ENCODE measurements around the gene PRKCA. TPM values are rescaled to one million over a fixed set of nuclear protein-coding genes. Genes with fewer than 3 reads are reported as not detected.

PRKCA gene
- total RNA-seq, 1 experiment from 2014 or later = 29.5 TPM

DNA sequence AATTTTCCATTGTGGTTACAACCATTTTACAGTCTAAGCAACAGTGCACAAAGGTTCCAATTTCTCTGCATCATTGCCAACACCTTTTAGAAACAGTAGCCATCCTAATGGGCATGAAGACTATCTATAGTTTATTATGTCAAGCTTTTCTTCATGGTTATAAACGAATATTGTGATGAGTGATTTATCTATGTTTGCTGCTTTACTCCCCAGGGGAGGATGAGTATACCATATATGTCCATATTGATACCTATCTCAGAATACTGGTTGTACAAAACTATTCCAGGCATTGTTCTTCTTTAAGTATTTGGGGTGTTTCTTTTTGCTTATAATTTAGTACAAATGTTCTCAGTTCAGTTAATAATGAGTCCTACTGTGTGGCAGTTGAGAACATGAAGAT lies 98.3 kb downstream of the PRKCA start (continued):
- TF ChIP-seq, protein P1, sequence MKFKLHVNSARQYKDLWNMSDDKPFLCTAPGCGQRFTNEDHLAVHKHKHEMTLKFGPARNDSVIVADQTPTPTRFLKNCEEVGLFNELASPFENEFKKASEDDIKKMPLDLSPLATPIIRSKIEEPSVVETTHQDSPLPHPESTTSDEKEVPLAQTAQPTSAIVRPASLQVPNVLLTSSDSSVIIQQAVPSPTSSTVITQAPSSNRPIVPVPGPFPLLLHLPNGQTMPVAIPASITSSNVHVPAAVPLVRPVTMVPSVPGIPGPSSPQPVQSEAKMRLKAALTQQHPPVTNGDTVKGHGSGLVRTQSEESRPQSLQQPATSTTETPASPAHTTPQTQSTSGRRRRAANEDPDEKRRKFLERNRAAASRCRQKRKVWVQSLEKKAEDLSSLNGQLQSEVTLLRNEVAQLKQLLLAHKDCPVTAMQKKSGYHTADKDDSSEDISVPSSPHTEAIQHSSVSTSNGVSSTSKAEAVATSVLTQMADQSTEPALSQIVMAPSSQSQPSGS (CRISPR knock-in tag; IDR thresholded peaks at IDR 0.05; ENCODE audit: borderline replicate concordance, low read depth) = no peak

GRCh38 chr17:66401364-66401763 lies 99.0 kb downstream of the PRKCA start:
- ChIA-PET CTCF (no interaction called here), POLR2A (no interaction called here)
- ATAC-seq (no peak), DNase-seq (ENCODE audit: low spot score) (no peak)
- Mint-ChIP-seq H3K4me1 (peaks cover 32% of the 10 kb centered on the region), H3K36me3 (no peaks in the 10 kb centered on the region), H3K9me3 (peaks cover 11% of the 10 kb centered on the region), H3K27ac (no peak overlapping the region), H3K4me3 (no peak overlapping the region), H3K27me3 (ENCODE audit: low read depth) (no peaks in the 10 kb centered on the region)
- TF ChIP-seq OVOL2 (CRISPR knock-in tag; IDR thresholded peaks at IDR 0.05; ENCODE audit: borderline replicate concordance) (no peak), JUN (CRISPR knock-in tag; IDR thresholded peaks at IDR 0.05) (no peak), ESRRA (CRISPR knock-in tag; IDR thresholded peaks at IDR 0.05; ENCODE audit: borderline replicate concordance) (no peak), IRF2 (CRISPR knock-in tag; IDR thresholded peaks at IDR 0.05; ENCODE audit: borderline replicate concordance, low read depth) (no peak), NFATC4 (CRISPR knock-in tag; IDR thresholded peaks at IDR 0.05) (no peak), RELA (CRISPR knock-in tag; IDR thresholded peaks at IDR 0.05; ENCODE audit: borderline replicate concordance) (no peak), NR1H2 (CRISPR knock-in tag; IDR thresholded peaks at IDR 0.05) (no peak), CREB1 (CRISPR knock-in tag; IDR thresholded peaks at IDR 0.05) (no peak), GABPB1 (CRISPR knock-in tag; IDR thresholded peaks at IDR 0.05) (no peak), CTCF (IDR thresholded peaks at IDR 0.05) (no peak), ZNF396 (CRISPR knock-in tag; IDR thresholded peaks at IDR 0.05; ENCODE audit: borderline replicate concordance) (no peak), FOXK1 (CRISPR knock-in tag; IDR thresholded peaks at IDR 0.05) (no peak)
- TF ChIP-seq, protein P2, sequence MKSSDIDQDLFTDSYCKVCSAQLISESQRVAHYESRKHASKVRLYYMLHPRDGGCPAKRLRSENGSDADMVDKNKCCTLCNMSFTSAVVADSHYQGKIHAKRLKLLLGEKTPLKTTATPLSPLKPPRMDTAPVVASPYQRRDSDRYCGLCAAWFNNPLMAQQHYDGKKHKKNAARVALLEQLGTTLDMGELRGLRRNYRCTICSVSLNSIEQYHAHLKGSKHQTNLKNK (CRISPR knock-in tag; IDR thresholded peaks at IDR 0.05) = no peak
- TF ChIP-seq, protein P3, sequence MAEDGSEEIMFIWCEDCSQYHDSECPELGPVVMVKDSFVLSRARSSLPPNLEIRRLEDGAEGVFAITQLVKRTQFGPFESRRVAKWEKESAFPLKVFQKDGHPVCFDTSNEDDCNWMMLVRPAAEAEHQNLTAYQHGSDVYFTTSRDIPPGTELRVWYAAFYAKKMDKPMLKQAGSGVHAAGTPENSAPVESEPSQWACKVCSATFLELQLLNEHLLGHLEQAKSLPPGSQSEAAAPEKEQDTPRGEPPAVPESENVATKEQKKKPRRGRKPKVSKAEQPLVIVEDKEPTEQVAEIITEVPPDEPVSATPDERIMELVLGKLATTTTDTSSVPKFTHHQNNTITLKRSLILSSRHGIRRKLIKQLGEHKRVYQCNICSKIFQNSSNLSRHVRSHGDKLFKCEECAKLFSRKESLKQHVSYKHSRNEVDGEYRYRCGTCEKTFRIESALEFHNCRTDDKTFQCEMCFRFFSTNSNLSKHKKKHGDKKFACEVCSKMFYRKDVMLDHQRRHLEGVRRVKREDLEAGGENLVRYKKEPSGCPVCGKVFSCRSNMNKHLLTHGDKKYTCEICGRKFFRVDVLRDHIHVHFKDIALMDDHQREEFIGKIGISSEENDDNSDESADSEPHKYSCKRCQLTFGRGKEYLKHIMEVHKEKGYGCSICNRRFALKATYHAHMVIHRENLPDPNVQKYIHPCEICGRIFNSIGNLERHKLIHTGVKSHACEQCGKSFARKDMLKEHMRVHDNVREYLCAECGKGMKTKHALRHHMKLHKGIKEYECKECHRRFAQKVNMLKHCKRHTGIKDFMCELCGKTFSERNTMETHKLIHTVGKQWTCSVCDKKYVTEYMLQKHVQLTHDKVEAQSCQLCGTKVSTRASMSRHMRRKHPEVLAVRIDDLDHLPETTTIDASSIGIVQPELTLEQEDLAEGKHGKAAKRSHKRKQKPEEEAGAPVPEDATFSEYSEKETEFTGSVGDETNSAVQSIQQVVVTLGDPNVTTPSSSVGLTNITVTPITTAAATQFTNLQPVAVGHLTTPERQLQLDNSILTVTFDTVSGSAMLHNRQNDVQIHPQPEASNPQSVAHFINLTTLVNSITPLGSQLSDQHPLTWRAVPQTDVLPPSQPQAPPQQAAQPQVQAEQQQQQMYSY (CRISPR knock-in tag; IDR thresholded peaks at IDR 0.05) = no peak
- TF ChIP-seq, protein P4, sequence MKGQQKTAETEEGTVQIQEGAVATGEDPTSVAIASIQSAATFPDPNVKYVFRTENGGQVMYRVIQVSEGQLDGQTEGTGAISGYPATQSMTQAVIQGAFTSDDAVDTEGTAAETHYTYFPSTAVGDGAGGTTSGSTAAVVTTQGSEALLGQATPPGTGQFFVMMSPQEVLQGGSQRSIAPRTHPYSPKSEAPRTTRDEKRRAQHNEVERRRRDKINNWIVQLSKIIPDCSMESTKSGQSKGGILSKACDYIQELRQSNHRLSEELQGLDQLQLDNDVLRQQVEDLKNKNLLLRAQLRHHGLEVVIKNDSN (CRISPR knock-in tag; IDR thresholded peaks at IDR 0.05) = no peak
- TF ChIP-seq, protein P5, sequence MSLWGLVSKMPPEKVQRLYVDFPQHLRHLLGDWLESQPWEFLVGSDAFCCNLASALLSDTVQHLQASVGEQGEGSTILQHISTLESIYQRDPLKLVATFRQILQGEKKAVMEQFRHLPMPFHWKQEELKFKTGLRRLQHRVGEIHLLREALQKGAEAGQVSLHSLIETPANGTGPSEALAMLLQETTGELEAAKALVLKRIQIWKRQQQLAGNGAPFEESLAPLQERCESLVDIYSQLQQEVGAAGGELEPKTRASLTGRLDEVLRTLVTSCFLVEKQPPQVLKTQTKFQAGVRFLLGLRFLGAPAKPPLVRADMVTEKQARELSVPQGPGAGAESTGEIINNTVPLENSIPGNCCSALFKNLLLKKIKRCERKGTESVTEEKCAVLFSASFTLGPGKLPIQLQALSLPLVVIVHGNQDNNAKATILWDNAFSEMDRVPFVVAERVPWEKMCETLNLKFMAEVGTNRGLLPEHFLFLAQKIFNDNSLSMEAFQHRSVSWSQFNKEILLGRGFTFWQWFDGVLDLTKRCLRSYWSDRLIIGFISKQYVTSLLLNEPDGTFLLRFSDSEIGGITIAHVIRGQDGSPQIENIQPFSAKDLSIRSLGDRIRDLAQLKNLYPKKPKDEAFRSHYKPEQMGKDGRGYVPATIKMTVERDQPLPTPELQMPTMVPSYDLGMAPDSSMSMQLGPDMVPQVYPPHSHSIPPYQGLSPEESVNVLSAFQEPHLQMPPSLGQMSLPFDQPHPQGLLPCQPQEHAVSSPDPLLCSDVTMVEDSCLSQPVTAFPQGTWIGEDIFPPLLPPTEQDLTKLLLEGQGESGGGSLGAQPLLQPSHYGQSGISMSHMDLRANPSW (CRISPR knock-in tag; conservative IDR thresholded peaks at IDR 0.05; ENCODE audit: low read depth) = no peak
- TF ChIP-seq, protein P1 (CRISPR knock-in tag; IDR thresholded peaks at IDR 0.05; ENCODE audit: borderline replicate concordance, low read depth) = no peak
- TF ChIP-seq, protein P6, sequence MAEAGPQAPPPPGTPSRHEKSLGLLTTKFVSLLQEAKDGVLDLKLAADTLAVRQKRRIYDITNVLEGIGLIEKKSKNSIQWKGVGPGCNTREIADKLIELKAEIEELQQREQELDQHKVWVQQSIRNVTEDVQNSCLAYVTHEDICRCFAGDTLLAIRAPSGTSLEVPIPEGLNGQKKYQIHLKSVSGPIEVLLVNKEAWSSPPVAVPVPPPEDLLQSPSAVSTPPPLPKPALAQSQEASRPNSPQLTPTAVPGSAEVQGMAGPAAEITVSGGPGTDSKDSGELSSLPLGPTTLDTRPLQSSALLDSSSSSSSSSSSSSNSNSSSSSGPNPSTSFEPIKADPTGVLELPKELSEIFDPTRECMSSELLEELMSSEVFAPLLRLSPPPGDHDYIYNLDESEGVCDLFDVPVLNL (CRISPR knock-in tag; IDR thresholded peaks at IDR 0.05; ENCODE audit: borderline replicate concordance, low read depth) = no peak

Measured in WTC11 (cell line).